Epithelial cell of proximal tubule (primary cell): ENCODE data around the gene CCL23. TPM values are rescaled to one million over a fixed set of nuclear protein-coding genes. Genes with fewer than 3 reads are reported as not detected.

Experiments
- DNase-seq: peaks from one replicate; pipeline ENCODE4 v3.0.0-alpha.2; 2011; ENCODE audit warnings: low read depth
- H3K4me3 ChIP-seq: 2 replicates; pipeline ENCODE4 v1.5.1; 2011; ENCODE audit warnings: low read depth, mild to moderate bottlenecking, low read length
- CTCF ChIP-seq: conservative IDR thresholded peaks from 2 replicates; pipeline ENCODE4 v1.5.1; 2012; ENCODE audit warnings: low read depth, mild to moderate bottlenecking, low read length
- total RNA-seq: library from RNA; depleted of rRNA; stranded (reverse); fragments of >200 nt; gene quantifications from 2 replicates; pipeline ENCODE4 v1.2.3, GENCODE V29; 2015

Gene CCL23
- total RNA-seq, 1 donor from 2014 or later: not detected

- no peak for DNase-seq
- TF ChIP-seq CTCF: no peak
- H3K4me3 ChIP-seq: no peak overlapping the region
Measured at GRCh38 chr17:35972945-35973332, 44.8 kb downstream of the CCL23 start.

DNA sequence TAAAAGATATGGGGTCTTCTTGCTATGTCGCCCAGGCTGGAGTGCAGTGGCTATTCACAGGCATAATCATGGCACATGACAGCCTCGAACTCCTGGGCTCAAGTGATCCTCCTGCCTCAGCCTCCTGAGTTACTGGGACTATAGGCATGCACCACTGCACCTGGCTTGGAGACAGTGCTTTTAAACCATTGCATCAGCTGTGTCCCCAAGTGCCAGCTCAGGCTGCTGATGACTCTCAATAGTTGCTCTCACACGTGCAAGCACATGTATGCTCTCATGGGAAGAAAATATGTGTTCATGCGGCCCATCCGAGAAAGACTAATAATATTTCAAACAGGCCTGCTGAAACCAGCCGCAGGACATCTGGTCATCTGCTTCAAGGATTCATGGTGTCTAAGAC lies 45.2 kb downstream of the CCL23 start:
- no peak for DNase-seq
- TF ChIP-seq CTCF: no peak
- no peak overlapping the region for H3K4me3 ChIP-seq

GRCh38 chr17:35972066-35972465 lies 45.7 kb downstream of the CCL23 start:
- H3K4me3 ChIP-seq: no peak overlapping the region
- no peak for TF ChIP-seq CTCF
- DNase-seq: no peak

DNA sequence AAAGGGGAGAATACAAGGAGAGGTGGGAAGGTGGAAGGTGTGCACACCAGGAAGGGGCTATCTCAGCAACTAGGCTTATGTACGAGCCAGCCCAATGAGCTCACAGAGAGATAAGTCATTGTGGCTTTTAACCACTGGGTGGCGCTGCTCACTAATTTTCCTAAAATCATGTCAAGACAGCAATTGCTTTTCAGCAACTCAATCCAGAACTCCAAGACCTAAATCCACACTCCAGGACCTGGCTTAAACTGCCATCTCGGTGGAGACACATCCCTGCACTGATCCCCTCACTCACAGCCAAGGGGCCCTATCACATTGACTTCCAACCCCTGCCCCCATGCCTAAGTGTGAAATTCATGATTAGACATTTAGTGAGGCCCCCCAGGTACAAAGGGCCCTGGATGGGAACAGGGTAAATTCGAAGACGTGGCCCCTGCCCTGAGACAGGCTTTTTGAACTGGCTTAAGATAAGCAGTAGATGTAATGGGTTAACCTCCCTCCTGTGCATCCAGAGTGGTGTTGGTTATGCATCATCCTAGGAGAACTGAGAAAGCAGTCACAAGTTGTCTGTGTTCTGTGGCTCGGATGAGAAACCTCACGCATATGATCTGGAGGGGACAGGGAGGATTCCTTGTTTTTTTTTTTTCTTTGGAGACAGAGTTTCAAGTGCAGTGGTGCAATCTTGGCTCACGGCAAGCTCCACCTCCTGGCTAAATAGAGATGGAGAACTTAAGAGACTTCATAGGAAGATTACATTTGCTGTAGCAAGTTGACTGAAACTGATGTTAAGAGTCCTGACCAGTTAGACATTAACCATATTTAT lies 48.0 kb downstream of the CCL23 start:
- DNase-seq: peak; percentile 30
- TF ChIP-seq CTCF: peak; percentile 77
- H3K4me3 ChIP-seq: no peak overlapping the region

- no peak for DNase-seq
- no peak for TF ChIP-seq CTCF
- H3K4me3 ChIP-seq: no peak overlapping the region
Measured at GRCh38 chr17:35968520-35969054, 49.2 kb downstream of the CCL23 start.

- TF ChIP-seq CTCF: no peak
- DNase-seq: no peak
- H3K4me3 ChIP-seq: no peak overlapping the region
Measured at GRCh38 chr17:35965272-35965671, 52.5 kb downstream of the CCL23 start.

DNA sequence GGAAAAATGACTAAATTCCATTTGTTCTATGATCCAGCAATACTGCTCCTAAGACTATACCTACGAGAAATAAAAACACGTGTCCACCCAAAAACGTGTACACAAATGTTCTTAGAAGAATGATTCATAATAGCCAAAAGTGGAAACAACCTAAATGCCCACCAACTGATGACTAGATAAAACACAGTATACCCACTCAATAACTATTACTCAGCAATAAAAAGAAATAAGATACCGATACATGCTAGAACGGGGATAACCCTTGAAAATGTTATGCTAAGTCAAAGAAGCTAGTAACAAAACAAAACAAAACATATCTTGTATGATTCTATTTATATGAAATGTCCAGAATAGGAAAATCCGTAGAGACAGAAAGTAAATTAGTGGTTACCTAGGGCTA lies 54.1 kb downstream of the CCL23 start:
- TF ChIP-seq CTCF: no peak
- H3K4me3 ChIP-seq: no peak overlapping the region
- DNase-seq: no peak
